HUES48 (cell line): ENCODE results near the gene PTCD3.

Experiments
- H3K27ac ChIP-seq: one replicate; pipeline ENCODE4 v1.7.0; 2013; ENCODE audit warnings: low read depth, low read length, inconsistent platforms
- H3K27me3 ChIP-seq: 2 replicates; pipeline ENCODE4 v1.6.1; 2013; ENCODE audit warnings: mild to moderate bottlenecking, low read length; ENCODE audit not compliant: control insufficient read depth, insufficient read depth
- H3K36me3 ChIP-seq: 2 replicates; pipeline ENCODE4 v1.6.1; 2013; ENCODE audit warnings: low read length; ENCODE audit not compliant: control insufficient read depth, insufficient read depth
- H3K4me1 ChIP-seq: 2 replicates; pipeline ENCODE4 v1.6.1; 2013; ENCODE audit warnings: mild to moderate bottlenecking, low read length; ENCODE audit not compliant: control insufficient read depth, insufficient read depth
- H3K4me3 ChIP-seq: 2 replicates; pipeline ENCODE4 v1.5.1; 2013; ENCODE audit warnings: mild to moderate bottlenecking, low read depth, low read length
- H3K9ac ChIP-seq: 2 replicates; pipeline ENCODE4 v1.6.1; 2013; ENCODE audit warnings: mild to moderate bottlenecking, low read depth, low read length, moderate library complexity
- H3K9me3 ChIP-seq: 2 replicates; pipeline ENCODE4 v1.6.1; 2013; ENCODE audit warnings: low read length; ENCODE audit not compliant: control insufficient read depth, insufficient read depth

PTCD3 gene

GRCh38 chr2:86105969-86106945 is at the start of gene PTCD3:
Gene PTCD3, plus strand, starts transcription at chr2:86106235. Its CDS starts 13 bp downstream, at chr2:86106248.
- Histone ChIP-seq H3K9me3 (no peaks in the 10 kb centered on the region), H3K4me1 (peaks cover 12% of the 10 kb centered on the region; the same call in 1 of the 2 replicates), H3K27ac (peak within 1 kb of the TSS; percentile 87), H3K4me3 (peak within 1 kb of the TSS; percentile 89), H3K9ac (peak within 1 kb of the TSS; percentile 98), H3K36me3 (peaks cover 68% of the 10 kb centered on the region), H3K27me3 (no peaks in the 10 kb centered on the region)

DNA sequence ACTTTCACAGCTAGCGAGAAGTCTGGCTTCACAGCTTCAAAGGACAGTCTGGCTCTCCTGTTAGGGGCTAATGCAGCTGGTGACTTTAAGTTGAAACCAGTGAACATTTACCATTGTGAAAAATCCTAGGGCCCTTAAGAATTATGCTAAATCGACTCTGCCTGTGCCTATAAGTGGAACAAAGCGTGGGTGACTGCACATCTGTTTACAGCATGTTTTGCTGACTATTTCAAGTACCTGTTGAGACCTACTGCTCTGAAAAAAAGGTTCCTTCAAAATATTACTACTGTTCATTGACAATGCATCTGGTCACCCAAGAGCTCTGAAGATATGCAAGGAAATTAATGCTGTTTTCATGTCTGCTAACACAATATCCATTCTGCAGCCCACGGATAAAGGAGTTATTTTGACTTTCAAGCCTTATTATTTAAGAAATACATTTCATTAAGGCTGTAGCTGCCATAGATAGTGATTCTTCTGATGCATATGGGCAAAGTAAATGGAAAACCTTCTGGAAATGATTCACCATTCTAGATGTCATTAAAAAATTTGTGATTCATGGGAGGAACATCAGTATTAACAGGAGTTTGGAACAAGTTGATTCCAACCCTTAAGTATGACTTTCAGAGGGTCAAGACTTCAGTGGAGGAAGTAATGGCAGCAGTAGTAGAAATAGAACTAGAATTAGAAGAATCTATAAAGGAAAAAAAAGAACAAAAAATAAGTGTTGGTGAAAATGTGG is 49.3 kb upstream of the PTCD3 start:
- Histone ChIP-seq H3K9ac (no peak overlapping the region), H3K27me3 (no peaks in the 10 kb centered on the region), H3K36me3 (peaks cover 82% of the 10 kb centered on the region), H3K4me1 (no peaks in the 10 kb centered on the region), H3K27ac (no peak overlapping the region), H3K4me3 (no peak overlapping the region), H3K9me3 (no peaks in the 10 kb centered on the region)

- Histone ChIP-seq H3K36me3 (peaks cover 82% of the 10 kb centered on the region), H3K9ac (no peak overlapping the region), H3K9me3 (no peaks in the 10 kb centered on the region), H3K4me3 (no peak overlapping the region), H3K27me3 (no peaks in the 10 kb centered on the region), H3K27ac (no peak overlapping the region), H3K4me1 (no peaks in the 10 kb centered on the region)
These were observed 44.0 kb upstream of the PTCD3 start for GRCh38 chr2:86062043-86062442.

- Histone ChIP-seq H3K9ac (no peak overlapping the region), H3K27ac (no peak overlapping the region), H3K4me3 (no peak overlapping the region), H3K4me1 (no peaks in the 10 kb centered on the region), H3K9me3 (no peaks in the 10 kb centered on the region), H3K27me3 (no peaks in the 10 kb centered on the region), H3K36me3 (peaks cover 92% of the 10 kb centered on the region)
These were observed 42.0 kb upstream of the PTCD3 start for GRCh38 chr2:86064006-86064405.

- Histone ChIP-seq H3K27me3 (no peaks in the 10 kb centered on the region), H3K4me3 (no peak overlapping the region), H3K9me3 (no peaks in the 10 kb centered on the region), H3K27ac (no peak overlapping the region), H3K36me3 (peaks cover 97% of the 10 kb centered on the region), H3K4me1 (no peaks in the 10 kb centered on the region), H3K9ac (no peak overlapping the region)
These were observed 40.5 kb upstream of the PTCD3 start for GRCh38 chr2:86065512-86065911.

DNA sequence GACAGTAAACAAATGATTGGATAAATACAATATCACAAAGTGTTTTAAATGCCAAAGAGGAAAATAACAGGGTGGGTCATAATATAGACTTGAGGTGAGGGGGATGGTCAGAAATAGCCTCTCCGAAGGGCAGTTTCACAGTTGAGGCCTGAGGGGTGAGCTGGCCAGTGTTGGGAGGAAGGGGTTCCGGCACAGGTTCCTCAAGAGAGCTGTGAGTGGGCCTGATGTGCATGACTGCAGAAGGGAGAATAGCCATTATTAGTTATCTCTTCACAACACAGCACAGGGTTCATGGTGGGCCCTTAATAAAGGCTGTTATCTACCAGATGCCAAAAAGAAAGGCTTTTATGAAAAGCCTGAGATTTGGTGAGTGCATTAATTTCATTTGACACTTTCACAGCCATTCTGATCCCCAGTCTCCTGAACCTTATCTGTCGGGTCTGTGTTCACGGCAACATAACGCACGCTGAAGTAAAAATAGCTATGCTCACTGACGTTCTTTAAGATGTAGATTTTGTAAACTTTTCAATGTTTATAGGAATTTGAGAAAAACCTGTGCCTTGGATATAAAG is 39.9 kb upstream of the PTCD3 start:
- no peak overlapping the region for H3K4me3 ChIP-seq
- H3K27me3 ChIP-seq: no peaks in the 10 kb centered on the region
- peaks cover 97% of the 10 kb centered on the region for H3K36me3 ChIP-seq
- H3K4me1 ChIP-seq: no peaks in the 10 kb centered on the region
- no peak overlapping the region for H3K27ac ChIP-seq
- no peak overlapping the region for H3K9ac ChIP-seq
- no peaks in the 10 kb centered on the region for H3K9me3 ChIP-seq

DNA sequence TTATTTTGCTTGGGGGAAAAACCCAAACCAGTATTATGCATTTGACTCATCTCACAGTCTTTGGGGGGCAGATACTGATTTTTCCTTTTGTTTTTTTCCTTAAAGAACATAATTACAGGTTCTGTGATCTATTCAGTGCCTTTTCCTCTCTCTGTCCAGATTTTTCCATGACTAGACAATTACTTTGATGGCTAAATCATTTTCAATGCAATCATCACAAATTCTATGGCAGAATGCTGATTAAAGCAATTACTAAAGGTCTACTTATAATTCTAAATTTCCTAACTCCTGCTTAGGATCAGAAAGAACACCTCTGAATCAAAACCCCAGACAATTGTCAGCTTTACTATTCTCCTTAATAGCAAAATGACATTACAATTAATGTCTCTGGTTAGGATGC is 39.1 kb upstream of the PTCD3 start:
- H3K4me3 ChIP-seq: no peak overlapping the region
- peaks cover 97% of the 10 kb centered on the region for H3K36me3 ChIP-seq
- no peaks in the 10 kb centered on the region for H3K4me1 ChIP-seq
- H3K9me3 ChIP-seq: no peaks in the 10 kb centered on the region
- H3K27ac ChIP-seq: no peak overlapping the region
- no peaks in the 10 kb centered on the region for H3K27me3 ChIP-seq
- H3K9ac ChIP-seq: no peak overlapping the region

- no peaks in the 10 kb centered on the region for H3K9me3 ChIP-seq
- no peaks in the 10 kb centered on the region for H3K4me1 ChIP-seq
- no peak overlapping the region for H3K4me3 ChIP-seq
- peaks cover 100% of the 10 kb centered on the region for H3K36me3 ChIP-seq
- H3K27ac ChIP-seq: no peak overlapping the region
- no peaks in the 10 kb centered on the region for H3K27me3 ChIP-seq
- no peak overlapping the region for H3K9ac ChIP-seq
These were observed 37.9 kb upstream of the PTCD3 start for GRCh38 chr2:86068136-86068588.

- no peak overlapping the region for H3K9ac ChIP-seq
- no peaks in the 10 kb centered on the region for H3K27me3 ChIP-seq
- H3K9me3 ChIP-seq: no peaks in the 10 kb centered on the region
- H3K27ac ChIP-seq: no peak overlapping the region
- no peak overlapping the region for H3K4me3 ChIP-seq
- no peaks in the 10 kb centered on the region for H3K4me1 ChIP-seq
- peaks cover 100% of the 10 kb centered on the region for H3K36me3 ChIP-seq
These were observed 37.4 kb upstream of the PTCD3 start for GRCh38 chr2:86068648-86069047.

DNA sequence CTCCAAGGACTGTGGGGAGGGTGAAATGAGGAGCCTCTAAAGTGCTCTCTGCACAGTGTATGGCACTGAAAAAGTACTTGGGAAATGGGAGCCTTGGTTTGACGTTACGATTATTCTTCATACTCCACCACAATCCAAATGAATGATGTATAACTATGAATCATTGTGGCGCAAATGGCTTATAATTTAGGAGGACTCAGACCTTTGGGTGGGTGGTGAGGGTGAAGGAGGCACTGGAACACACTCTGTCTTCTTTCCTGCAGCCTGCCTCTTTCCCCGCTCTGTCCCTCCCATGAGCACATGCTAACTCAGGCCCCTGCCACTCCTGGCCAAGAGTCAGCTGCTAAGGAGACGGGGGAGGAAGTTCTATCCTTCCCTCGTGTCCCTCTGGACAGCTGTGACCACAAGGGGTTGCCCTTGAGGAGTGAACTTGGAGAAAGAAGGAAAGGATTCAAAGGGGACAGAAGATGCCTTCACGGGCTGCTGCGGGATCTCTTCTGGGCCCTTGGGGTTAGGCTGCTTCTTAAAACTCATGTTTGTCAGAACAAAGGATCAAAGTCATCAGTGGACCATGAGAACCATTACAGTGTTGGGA is 36.8 kb upstream of the PTCD3 start:
- no peak overlapping the region for H3K4me3 ChIP-seq
- no peaks in the 10 kb centered on the region for H3K4me1 ChIP-seq
- peaks cover 100% of the 10 kb centered on the region for H3K36me3 ChIP-seq
- H3K27me3 ChIP-seq: no peaks in the 10 kb centered on the region
- H3K9me3 ChIP-seq: no peaks in the 10 kb centered on the region
- H3K27ac ChIP-seq: no peak overlapping the region
- H3K9ac ChIP-seq: no peak overlapping the region
